Keratinocyte (primary cell): ENCODE results near the gene KRTAP10-7.

Experiments
- CTCF ChIP-seq, 3 experiments: IDR thresholded peaks in 1 of 3; conservative IDR thresholded peaks in 1 of 3; optimal IDR thresholded peaks in 1 of 3; 2 replicates in 2 of 3; 3 replicates in 1 of 3; pipeline versions ENCODE3 to v1.5.1; 2011; ENCODE audit warnings: low read length in 3 of 3, mild to moderate bottlenecking in 3 of 3, moderate library complexity in 2 of 3, control low read depth in 1 of 3, inconsistent platforms in 1 of 3; ENCODE audit not compliant: insufficient read depth in 2 of 3; ENCODE audit errors: extremely low read depth in 1 of 3
- EZH2 ChIP-seq: IDR thresholded peaks from one replicate; pipeline ENCODE4 v1.6.1; 2012; ENCODE audit warnings: inconsistent platforms, mild to moderate bottlenecking, low read length, moderate library complexity

GRCh38 chr21:44572959-44573583 lies 27.3 kb upstream of the KRTAP10-7 start:
- TF ChIP-seq CTCF (optimal IDR thresholded peaks at IDR 0.05 in 1 of 3, IDR thresholded peaks at IDR 0.05 in 1 of 3, conservative IDR thresholded peaks at IDR 0.05 in 1 of 3; ENCODE audit: extremely low read depth in 1 of 3, insufficient read depth in 2 of 3, low read length in 3 of 3) (no peak), EZH2 (no peak)
